C4-2B (cell line): ENCODE measurements around the gene GALK1.

Experiments used
- ZFX ChIP-seq: fragments of 450-650 bp; IDR thresholded peaks from 2 replicates; pipeline ENCODE4 v1.6.1; 2017
- TF ChIP-seq, protein P1 (sequence below): fragments of 450-650 bp; conservative IDR thresholded peaks from 2 replicates; pipeline ENCODE4 v1.5.1; 2017; ENCODE audit warnings: mild to moderate bottlenecking

DNA sequence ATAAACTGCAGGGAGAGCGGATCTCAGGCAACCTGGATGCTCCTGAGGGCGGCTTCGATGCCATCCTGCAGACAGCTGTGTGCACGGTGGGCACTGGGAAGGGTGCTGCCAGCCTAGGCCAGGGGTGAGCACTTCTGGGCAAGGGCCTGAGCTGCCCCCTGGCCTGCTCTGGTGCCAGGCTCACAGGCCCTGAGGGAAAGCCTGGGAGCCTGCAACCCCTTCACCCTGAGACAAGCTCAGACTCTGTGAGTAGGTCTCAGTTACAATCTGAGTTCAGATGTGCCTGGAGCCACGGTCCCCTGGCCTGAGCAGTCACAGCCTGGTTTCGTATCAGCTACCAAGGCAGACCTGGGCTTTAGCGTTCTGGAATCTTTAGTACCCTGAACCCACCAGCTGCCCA is 35.6 kb downstream of the GALK1 start:
- TF ChIP-seq, protein P1, sequence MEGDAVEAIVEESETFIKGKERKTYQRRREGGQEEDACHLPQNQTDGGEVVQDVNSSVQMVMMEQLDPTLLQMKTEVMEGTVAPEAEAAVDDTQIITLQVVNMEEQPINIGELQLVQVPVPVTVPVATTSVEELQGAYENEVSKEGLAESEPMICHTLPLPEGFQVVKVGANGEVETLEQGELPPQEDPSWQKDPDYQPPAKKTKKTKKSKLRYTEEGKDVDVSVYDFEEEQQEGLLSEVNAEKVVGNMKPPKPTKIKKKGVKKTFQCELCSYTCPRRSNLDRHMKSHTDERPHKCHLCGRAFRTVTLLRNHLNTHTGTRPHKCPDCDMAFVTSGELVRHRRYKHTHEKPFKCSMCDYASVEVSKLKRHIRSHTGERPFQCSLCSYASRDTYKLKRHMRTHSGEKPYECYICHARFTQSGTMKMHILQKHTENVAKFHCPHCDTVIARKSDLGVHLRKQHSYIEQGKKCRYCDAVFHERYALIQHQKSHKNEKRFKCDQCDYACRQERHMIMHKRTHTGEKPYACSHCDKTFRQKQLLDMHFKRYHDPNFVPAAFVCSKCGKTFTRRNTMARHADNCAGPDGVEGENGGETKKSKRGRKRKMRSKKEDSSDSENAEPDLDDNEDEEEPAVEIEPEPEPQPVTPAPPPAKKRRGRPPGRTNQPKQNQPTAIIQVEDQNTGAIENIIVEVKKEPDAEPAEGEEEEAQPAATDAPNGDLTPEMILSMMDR = no peak
- TF ChIP-seq ZFX = no peak
